Lower leg skin (tissue), 3 donors: ENCODE results near the gene DIP2A.

Experiments used
- CTCF ChIP-seq, 3 donors: fragments of 450-650 bp; IDR thresholded peaks; one replicate each; pipeline ENCODE4 v1.5.1; 2016; ENCODE audit warnings: antibody characterized with exemption in 3 of 3, mild to moderate bottlenecking in 3 of 3, moderate library complexity in 2 of 3
- POLR2A ChIP-seq, 2 donors: fragments of 450-650 bp; IDR thresholded peaks; one replicate each; pipeline ENCODE4 v1.6.1; 2016 to 2017; ENCODE audit warnings: antibody characterized with exemption in 2 of 2, mild to moderate bottlenecking in 1 of 2, moderate library complexity in 1 of 2

- TF ChIP-seq CTCF (IDR thresholded peaks at IDR 0.05) (no peak), POLR2A (IDR thresholded peaks at IDR 0.05) (no peak)
Observed at GRCh38 chr21:46411691-46412090, 47.0 kb upstream of the DIP2A start.
